ENCODE measurements around the gene ADORA1. TPM values are rescaled to one million over a fixed set of nuclear protein-coding genes. Genes with fewer than 3 reads are reported as not detected.

ADORA1 gene
- total RNA-seq, 2 experiments from 2014 or later: not detected

GRCh38 chr1:203086992-203087763, 40.3 kb upstream of the ADORA1 start:
- Mint-ChIP-seq H3K9me3 (no peaks in the 10 kb centered on the region), H3K4me3 (no peak overlapping the region), H3K27ac (no peak overlapping the region), H3K4me1 (ENCODE audit: low read depth) (no peaks in the 10 kb centered on the region), H3K36me3 (no peaks in the 10 kb centered on the region), H3K27me3 (peaks cover 17% of the 10 kb centered on the region)
- ChIA-PET POLR2A (no interaction called here), CTCF (no interaction called here)
- DNase-seq: no peak
- intact Hi-C loops (cut with micrococcal nuclease): no loop called here

GRCh38 chr1:203088441-203088840, 39.1 kb upstream of the ADORA1 start:
- no peaks in the 10 kb centered on the region for H3K4me1 Mint-ChIP-seq (ENCODE audit: low read depth)

GRCh38 chr1:203089001-203089650, 38.4 kb upstream of the ADORA1 start:
- ChIA-PET POLR2A (no interaction called here), CTCF (interaction anchor here (1.1 kb wide), 1 partner anchor 50 kb away, joined by 3 read pairs; no protein-coding TSS in a partner anchor)
- H3K27me3 Mint-ChIP-seq: peaks cover 21% of the 10 kb centered on the region
- H3K4me3 Mint-ChIP-seq: no peak overlapping the region
- H3K36me3 Mint-ChIP-seq: no peaks in the 10 kb centered on the region
- no peaks in the 10 kb centered on the region for H3K4me1 Mint-ChIP-seq (ENCODE audit: low read depth)
- no peak for DNase-seq
- H3K27ac Mint-ChIP-seq: no peak overlapping the region
- H3K9me3 Mint-ChIP-seq: no peaks in the 10 kb centered on the region
- intact Hi-C loops (cut with micrococcal nuclease): no loop called here

More at GRCh38 chr1:203088441-203088840, 39.1 kb upstream of the ADORA1 start:
- Mint-ChIP-seq H3K36me3 (no peaks in the 10 kb centered on the region), H3K9me3 (no peaks in the 10 kb centered on the region), H3K27ac (no peak overlapping the region), H3K4me3 (no peak overlapping the region), H3K27me3 (peaks cover 21% of the 10 kb centered on the region)
- DNase-seq: no peak
- ChIA-PET POLR2A (no interaction called here), CTCF (interaction anchor here (1.1 kb wide), 1 partner anchor 49 kb away, joined by 3 read pairs; no protein-coding TSS in a partner anchor)
- intact Hi-C loops (cut with micrococcal nuclease): no loop called here

GRCh38 chr1:203089651-203090045, 37.9 kb upstream of the ADORA1 start:
- Mint-ChIP-seq H3K4me3 (no peak overlapping the region), H3K36me3 (no peaks in the 10 kb centered on the region), H3K4me1 (ENCODE audit: low read depth) (no peaks in the 10 kb centered on the region), H3K27me3 (peaks cover 21% of the 10 kb centered on the region), H3K9me3 (peaks cover 4% of the 10 kb centered on the region), H3K27ac (no peak overlapping the region)
- DNase-seq: no peak
- ChIA-PET POLR2A (no interaction called here), CTCF (no interaction called here)
- intact Hi-C loops (cut with micrococcal nuclease): no loop called here

GRCh38 chr1:203090421-203091198, 36.9 kb upstream of the ADORA1 start:
- H3K27ac Mint-ChIP-seq: no peak overlapping the region
- H3K27me3 Mint-ChIP-seq: peaks cover 23% of the 10 kb centered on the region
- intact Hi-C loops (cut with micrococcal nuclease): no loop called here
- no peak for DNase-seq
- CTCF ChIA-PET: no interaction called here
- H3K36me3 Mint-ChIP-seq: no peaks in the 10 kb centered on the region
- peaks cover 14% of the 10 kb centered on the region for H3K9me3 Mint-ChIP-seq
- no peaks in the 10 kb centered on the region for H3K4me1 Mint-ChIP-seq (ENCODE audit: low read depth)
- no peak overlapping the region for H3K4me3 Mint-ChIP-seq
- POLR2A ChIA-PET: no interaction called here

GRCh38 chr1:203091199-203091477, 36.4 kb upstream of the ADORA1 start:
- CTCF ChIA-PET: no interaction called here
- no peak overlapping the region for H3K4me3 Mint-ChIP-seq

GRCh38 chr1:203091761-203092330, 35.7 kb upstream of the ADORA1 start:
- ChIA-PET POLR2A (interaction anchor here (0.7 kb wide), 1 partner anchor 11 kb away, joined by 3 read pairs; no protein-coding TSS in a partner anchor), CTCF (no interaction called here)
- no peaks in the 10 kb centered on the region for H3K36me3 Mint-ChIP-seq
- peaks cover 20% of the 10 kb centered on the region for H3K9me3 Mint-ChIP-seq
- H3K27me3 Mint-ChIP-seq: peaks cover 24% of the 10 kb centered on the region
- intact Hi-C loops (cut with micrococcal nuclease): no loop called here
- no peak overlapping the region for H3K27ac Mint-ChIP-seq
- no peak overlapping the region for H3K4me3 Mint-ChIP-seq
- H3K4me1 Mint-ChIP-seq (ENCODE audit: low read depth): no peaks in the 10 kb centered on the region
- no peak for DNase-seq

More at GRCh38 chr1:203091199-203091477, 36.4 kb upstream of the ADORA1 start:
- Mint-ChIP-seq H3K27ac (no peak overlapping the region), H3K9me3 (peaks cover 18% of the 10 kb centered on the region), H3K36me3 (no peaks in the 10 kb centered on the region), H3K27me3 (peaks cover 23% of the 10 kb centered on the region), H3K4me1 (ENCODE audit: low read depth) (no peaks in the 10 kb centered on the region)
- POLR2A ChIA-PET: interaction anchor here (0.7 kb wide), 1 partner anchor 10 kb away, joined by 3 read pairs; no protein-coding TSS in a partner anchor
- intact Hi-C loops (cut with micrococcal nuclease): no loop called here
- DNase-seq: no peak

GRCh38 chr1:203093754-203094410, 33.6 kb upstream of the ADORA1 start:
- H3K27me3 Mint-ChIP-seq: peaks cover 24% of the 10 kb centered on the region
- intact Hi-C loops (cut with micrococcal nuclease): no loop called here
- H3K27ac Mint-ChIP-seq: no peak overlapping the region
- H3K4me3 Mint-ChIP-seq: no peak overlapping the region
- ChIA-PET POLR2A (no interaction called here), CTCF (no interaction called here)
- no peaks in the 10 kb centered on the region for H3K4me1 Mint-ChIP-seq (ENCODE audit: low read depth)
- DNase-seq: no peak
- peaks cover 20% of the 10 kb centered on the region for H3K9me3 Mint-ChIP-seq
- no peaks in the 10 kb centered on the region for H3K36me3 Mint-ChIP-seq

GRCh38 chr1:203095061-203095690, 32.4 kb upstream of the ADORA1 start:
- Mint-ChIP-seq H3K4me3 (no peak overlapping the region), H3K4me1 (ENCODE audit: low read depth) (no peaks in the 10 kb centered on the region), H3K9me3 (peaks cover 20% of the 10 kb centered on the region), H3K27me3 (peaks cover 28% of the 10 kb centered on the region), H3K36me3 (no peaks in the 10 kb centered on the region), H3K27ac (no peak overlapping the region)
- POLR2A ChIA-PET: no interaction called here
- CTCF ChIA-PET: no interaction called here
- intact Hi-C loops (cut with micrococcal nuclease): no loop called here
- no peak for DNase-seq

- Mint-ChIP-seq H3K27ac (no peak overlapping the region), H3K36me3 (no peaks in the 10 kb centered on the region), H3K27me3 (peaks cover 24% of the 10 kb centered on the region), H3K9me3 (peaks cover 20% of the 10 kb centered on the region), H3K4me1 (ENCODE audit: low read depth) (no peaks in the 10 kb centered on the region), H3K4me3 (no peak overlapping the region)
- DNase-seq: no peak
- intact Hi-C loops (cut with micrococcal nuclease): no loop called here
- CTCF ChIA-PET: no interaction called here
- POLR2A ChIA-PET: no interaction called here
Measured at GRCh38 chr1:203096566-203096965, 31.0 kb upstream of the ADORA1 start.

GRCh38 chr1:203097001-203097400, 30.5 kb upstream of the ADORA1 start:
- ChIA-PET CTCF (interaction anchor here (1.5 to 2.3 kb wide), 2 partner anchors 12 to 75 kb away, joined by 5 to 8 read pairs; no protein-coding TSS in a partner anchor), POLR2A (no interaction called here)
- H3K4me1 Mint-ChIP-seq (ENCODE audit: low read depth): no peaks in the 10 kb centered on the region
- H3K36me3 Mint-ChIP-seq: no peaks in the 10 kb centered on the region
- H3K27ac Mint-ChIP-seq: no peak overlapping the region
- H3K9me3 Mint-ChIP-seq: peaks cover 20% of the 10 kb centered on the region
- intact Hi-C loops (cut with micrococcal nuclease): no loop called here
- no peak overlapping the region for H3K4me3 Mint-ChIP-seq
- no peak for DNase-seq
- peaks cover 24% of the 10 kb centered on the region for H3K27me3 Mint-ChIP-seq
